GM18526 (cell line): ENCODE data around the gene LHPP.

Source experiments
- POLR2A ChIP-seq: IDR thresholded peaks from 3 replicates; pipeline ENCODE4 v1.6.1; 2011; ENCODE audit not compliant: insufficient read length; ENCODE audit errors: extremely low read depth

LHPP gene

GRCh38 chr10:124647421-124648130, 186.0 kb downstream of the LHPP start:
- no peak for TF ChIP-seq POLR2A

GRCh38 chr10:124648131-124648475, 186.5 kb downstream of the LHPP start:
- TF ChIP-seq POLR2A, result no peak

DNA sequence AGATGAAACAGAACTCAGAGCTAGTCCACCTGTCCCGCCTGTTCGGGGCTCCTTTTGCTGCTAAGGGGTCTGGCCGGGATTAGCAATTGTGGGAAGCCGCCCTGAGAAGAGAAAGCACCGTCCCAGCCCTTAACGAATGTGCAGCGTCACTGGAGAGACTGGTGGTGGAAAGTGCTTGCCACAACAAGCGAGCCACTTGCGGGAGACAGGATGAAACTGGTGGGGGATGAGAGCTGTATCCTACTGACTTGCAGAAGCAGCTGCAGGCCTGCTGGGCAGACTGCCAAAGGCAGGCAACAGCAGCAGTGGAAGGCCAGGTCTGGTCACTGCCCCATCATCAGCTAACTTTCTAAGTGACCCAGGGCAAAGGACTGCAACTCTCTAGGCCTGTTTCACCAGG, 187.1 kb downstream of the LHPP start:
- TF ChIP-seq POLR2A, result no peak

GRCh38 chr10:124649214-124649613, 187.6 kb downstream of the LHPP start:
- TF ChIP-seq POLR2A, result no peak

- no peak for TF ChIP-seq POLR2A
Observed at GRCh38 chr10:124650263-124650662, 188.6 kb downstream of the LHPP start.

DNA sequence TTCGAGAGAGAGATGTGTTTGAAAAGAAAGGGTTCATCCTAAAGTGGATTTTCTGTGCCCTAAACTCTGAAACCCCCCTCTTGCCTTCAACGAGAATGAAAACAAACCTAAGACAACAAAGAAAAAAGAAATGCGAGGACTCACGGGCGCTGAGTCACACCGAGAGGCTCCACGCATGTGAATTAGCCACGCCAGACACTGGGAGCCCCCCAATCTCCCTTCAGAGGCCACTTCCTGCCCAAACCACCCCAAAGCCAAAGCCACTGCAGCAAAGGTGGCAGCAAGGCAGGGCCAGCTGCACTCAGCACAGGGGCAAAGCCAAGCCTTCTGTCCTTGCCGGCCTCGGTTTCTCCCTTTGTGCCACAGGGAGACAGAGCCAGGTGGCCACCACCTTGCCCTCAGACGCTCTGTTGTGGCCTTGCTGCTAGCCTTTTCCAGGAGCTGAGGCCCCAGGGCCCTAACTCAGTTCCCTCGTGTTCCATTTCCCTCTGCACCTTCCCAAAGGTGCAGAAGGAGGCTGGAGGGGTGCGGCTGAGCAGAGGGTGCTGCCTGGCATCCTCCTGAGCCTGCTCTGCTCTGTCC, 189.3 kb downstream of the LHPP start:
- no peak for TF ChIP-seq POLR2A

- no peak for TF ChIP-seq POLR2A
Observed at GRCh38 chr10:124651402-124651891, 189.8 kb downstream of the LHPP start.

DNA sequence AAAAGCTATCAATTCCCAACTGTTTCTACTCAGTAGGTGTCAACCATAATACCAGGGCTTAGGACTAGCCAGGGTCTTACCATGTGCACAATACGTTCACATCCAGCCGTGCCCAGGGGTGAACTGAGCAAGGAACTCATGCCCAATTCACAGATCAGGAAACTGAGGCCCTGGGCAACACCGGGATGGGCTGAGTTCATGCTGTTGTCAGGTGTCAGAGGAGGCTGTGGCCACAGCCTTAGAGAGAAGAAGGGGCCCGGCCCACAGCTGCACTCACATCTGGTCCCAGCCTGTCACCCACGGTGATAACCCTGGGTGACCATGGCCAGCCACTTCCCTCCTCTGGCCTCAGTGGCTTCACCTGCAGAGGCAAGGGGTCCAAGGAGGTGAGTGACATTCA, 190.6 kb downstream of the LHPP start:
- TF ChIP-seq POLR2A, result no peak

- no peak for TF ChIP-seq POLR2A
Observed at GRCh38 chr10:124652701-124653100, 191.1 kb downstream of the LHPP start.

DNA sequence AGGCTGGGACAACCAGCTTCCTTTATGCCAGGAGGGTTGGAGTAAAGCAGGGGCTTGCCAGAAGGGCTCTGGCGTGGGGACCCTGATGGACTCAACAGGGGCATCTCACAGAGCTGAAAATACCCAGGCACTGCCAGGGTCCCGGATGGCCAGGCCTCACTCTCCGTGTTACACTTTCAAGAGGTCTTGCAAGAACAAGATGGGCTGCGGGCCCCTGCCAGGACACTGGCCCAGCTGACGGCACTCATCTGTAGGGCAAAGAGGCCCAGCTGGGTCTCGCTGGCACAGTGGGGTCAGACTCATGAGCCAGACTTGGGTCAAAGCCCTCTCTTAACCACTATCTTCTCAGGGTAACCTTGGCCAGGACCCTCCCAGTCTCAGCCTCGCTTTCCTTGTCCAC, 191.7 kb downstream of the LHPP start:
- no peak for TF ChIP-seq POLR2A

GRCh38 chr10:124653811-124654651, 192.4 kb downstream of the LHPP start:
- TF ChIP-seq POLR2A, result no peak

DNA sequence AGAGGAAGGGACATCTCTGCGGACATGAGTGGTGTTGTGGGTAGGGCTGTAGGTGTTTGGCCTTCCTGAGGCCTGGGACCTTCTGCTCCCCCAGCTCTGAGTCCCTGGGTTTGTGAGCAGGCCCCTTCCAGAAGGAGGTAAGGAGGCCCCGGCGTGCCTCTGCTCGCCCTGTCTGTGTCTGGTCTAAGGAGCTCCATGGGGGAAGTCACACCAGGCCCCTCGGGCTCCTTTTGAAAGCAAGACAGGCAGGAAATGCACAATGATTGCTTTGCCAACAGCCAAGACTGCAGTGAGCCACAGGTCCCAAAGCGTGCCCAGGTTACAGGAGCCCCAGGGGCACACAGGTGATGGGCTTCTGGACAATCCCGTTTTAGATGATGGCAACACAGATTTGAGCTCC, 193.1 kb downstream of the LHPP start:
- TF ChIP-seq POLR2A, result no peak

GRCh38 chr10:124655191-124656112, 193.8 kb downstream of the LHPP start:
- TF ChIP-seq POLR2A, result no peak

DNA sequence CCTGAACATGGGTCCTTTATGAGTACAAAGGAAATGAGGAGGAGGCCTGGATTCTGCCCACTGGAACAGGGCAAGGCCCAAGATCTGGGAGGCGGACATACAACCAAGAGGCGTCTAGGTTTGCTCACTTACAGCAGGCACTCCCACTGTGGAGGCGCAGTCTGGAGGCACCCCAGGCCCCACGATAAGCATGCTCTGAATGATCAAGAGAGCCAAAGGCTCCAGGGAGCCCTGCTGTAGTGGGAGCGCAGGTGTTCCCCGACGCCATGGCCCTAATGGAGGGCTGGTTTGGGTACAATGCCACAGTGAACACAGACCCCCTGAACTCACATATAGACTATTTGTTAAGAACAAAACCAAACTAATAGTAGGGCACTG, 194.5 kb downstream of the LHPP start:
- no peak for TF ChIP-seq POLR2A

DNA sequence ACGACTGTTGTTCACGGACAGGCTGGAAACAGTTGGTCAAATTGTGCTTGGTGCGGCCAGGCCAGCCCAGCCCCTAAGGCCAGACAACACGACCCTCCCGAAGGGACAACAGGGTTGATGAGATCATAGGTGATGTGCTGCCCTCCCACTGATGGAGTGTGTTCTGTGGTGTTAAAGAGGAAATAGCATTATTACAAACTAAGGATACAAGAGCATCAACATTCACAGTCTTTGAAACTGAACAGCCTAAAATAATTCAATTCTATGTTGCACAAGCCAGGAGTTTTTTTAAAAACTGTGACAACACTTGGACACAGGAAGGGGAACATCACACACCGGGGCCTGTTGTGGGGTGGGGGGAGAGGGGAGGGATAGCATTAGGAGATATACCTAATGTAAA, 194.9 kb downstream of the LHPP start:
- TF ChIP-seq POLR2A, result no peak
